Measurements from ENCODE around the gene UNC13B.

The UNC13B gene

GRCh38 chr9:35340046-35340445 is 178.2 kb downstream of the UNC13B start:
- no peak for DNase-seq

GRCh38 chr9:35341021-35341420 is 179.2 kb downstream of the UNC13B start:
- no peak for DNase-seq

- DNase-seq = no peak
Measured at GRCh38 chr9:35341585-35341984, 179.8 kb downstream of the UNC13B start.

- DNase-seq = no peak
Measured at GRCh38 chr9:35342221-35342958, 180.6 kb downstream of the UNC13B start.

- DNase-seq = no peak
Measured at GRCh38 chr9:35348109-35348508, 186.3 kb downstream of the UNC13B start.

GRCh38 chr9:35349287-35349990 is 187.6 kb downstream of the UNC13B start:
- DNase-seq = no peak

- DNase-seq = no peak
Measured at GRCh38 chr9:35350212-35350611, 188.4 kb downstream of the UNC13B start.

GRCh38 chr9:35350827-35351549 is 189.2 kb downstream of the UNC13B start:
- no peak for DNase-seq

GRCh38 chr9:35353731-35354365 is 192.0 kb downstream of the UNC13B start:
- no peak for DNase-seq

- no peak for DNase-seq
Measured at GRCh38 chr9:35355939-35356338, 194.1 kb downstream of the UNC13B start.

GRCh38 chr9:35357116-35357515 is 195.3 kb downstream of the UNC13B start:
- no peak for DNase-seq

- DNase-seq = no peak
Measured at GRCh38 chr9:35357826-35358225, 196.0 kb downstream of the UNC13B start.

- DNase-seq = no peak
Measured at GRCh38 chr9:35364817-35365585, 203.2 kb downstream of the UNC13B start.

GRCh38 chr9:35366627-35367026 is 204.8 kb downstream of the UNC13B start:
- DNase-seq = no peak

GRCh38 chr9:35367451-35367850 is 205.6 kb downstream of the UNC13B start:
- no peak for DNase-seq

GRCh38 chr9:35370241-35370640 is 208.4 kb downstream of the UNC13B start:
- no peak for DNase-seq

- no peak for DNase-seq
Measured at GRCh38 chr9:35374436-35374835, 212.6 kb downstream of the UNC13B start.

- no peak for DNase-seq
Measured at GRCh38 chr9:35374910-35375309, 213.1 kb downstream of the UNC13B start.

- DNase-seq = no peak
Measured at GRCh38 chr9:35380039-35380438, 218.2 kb downstream of the UNC13B start.

GRCh38 chr9:35380619-35381018 is 218.8 kb downstream of the UNC13B start:
- DNase-seq = no peak

- DNase-seq = no peak
Measured at GRCh38 chr9:35385042-35385441, 223.2 kb downstream of the UNC13B start.

- DNase-seq = no peak
Measured at GRCh38 chr9:35395076-35395705, 233.4 kb downstream of the UNC13B start.
